Endothelial cell of umbilical vein (primary cell): ENCODE measurements around the gene KAZALD1. TPM values are rescaled to one million over a fixed set of nuclear protein-coding genes. Genes with fewer than 3 reads are reported as not detected.

ENCODE experiments used
- BruUV-seq: library from RNA; stranded (reverse); fragments of 400-500 nt; replicated peaks from 2 replicates; lab custom pipeline; 2021; lab: Mats Ljungman, UMichigan
- CTCF ChIA-PET: fragments of 300-600, 350-600 bp; sonication (Branson Sonifier 250); formaldehyde crosslinking; loops from one replicate; lab custom pipeline; 2021; ENCODE audit warnings: antibody characterized with exemption, inconsistent platforms; lab: Charles Lee
- POLR2A ChIA-PET: fragments of 300-600, 350-600 bp; sonication (Branson Sonifier 250); formaldehyde crosslinking; loops from one replicate; lab custom pipeline; 2021; ENCODE audit warnings: antibody characterized with exemption, inconsistent platforms; lab: Charles Lee
- DNase-seq: peaks from one replicate; pipeline ENCODE4 v3.0.0-alpha.2; 2011; ENCODE audit warnings: low read depth, low spot score
- FAIRE-seq: peaks from 2 replicates; lab custom pipeline; 2011; peaks lifted over from hg19 to GRCh38; lab: Jason Lieb, UNC
- H2AFZ ChIP-seq: 2 replicates; pipeline ENCODE4 v1.6.0; 2012; ENCODE audit warnings: low read depth, low read length, control low read depth, inconsistent platforms
- H3K27ac ChIP-seq: 2 replicates; pipeline ENCODE4 v1.5.1; 2011; ENCODE audit warnings: low read depth, mild to moderate bottlenecking, control low read depth, low read length, moderate library complexity; ENCODE audit not compliant: insufficient read depth
- H3K27me3 ChIP-seq, 2 experiments: 2 replicates each; pipeline versions ENCODE4 v1.6.0 to v1.6.1; 2011; ENCODE audit warnings: low read length in 2 of 2, mixed read lengths in 1 of 2; ENCODE audit not compliant: control insufficient read depth in 2 of 2, insufficient read depth in 2 of 2
- H3K36me3 ChIP-seq, 2 experiments: 2 replicates in 1 of 2; 3 replicates in 1 of 2; pipeline ENCODE4 v1.5.1; 2011; ENCODE audit warnings: low read length in 2 of 2, mild to moderate bottlenecking in 1 of 2, moderate library complexity in 1 of 2; ENCODE audit not compliant: control insufficient read depth in 2 of 2, insufficient read depth in 2 of 2; ENCODE audit errors: extremely low read depth in 1 of 2
- H3K4me1 ChIP-seq: 3 replicates; pipeline ENCODE4 v1.5.1; 2011; ENCODE audit warnings: mild to moderate bottlenecking, low read length; ENCODE audit not compliant: control insufficient read depth, insufficient read depth; ENCODE audit errors: extremely low read depth
- H3K4me2 ChIP-seq: 2 replicates; pipeline ENCODE4 v1.6.1; 2011; ENCODE audit warnings: low read length, control low read depth, mixed read lengths; ENCODE audit not compliant: insufficient read depth
- H3K4me3 ChIP-seq, 3 experiments: fragments of 200-600 bp in 1 of 3; sonication (generic), shearing (Covaris generic) in 1 of 3; replicated peaks in 1 of 3; 2 replicates each; pipeline ENCODE4 v1.5.1; 2011 to 2016; ENCODE audit warnings: control low read depth in 3 of 3, low read length in 3 of 3, mild to moderate bottlenecking in 2 of 3, inconsistent platforms in 1 of 3, low read depth in 1 of 3, moderate library complexity in 1 of 3; ENCODE audit not compliant: insufficient read depth in 1 of 3
- H3K79me2 ChIP-seq: 2 replicates; pipeline ENCODE4 v1.6.0; 2012; ENCODE audit warnings: low read length, inconsistent platforms; ENCODE audit not compliant: control insufficient read depth, insufficient read depth
- H3K9ac ChIP-seq: replicated peaks from 2 replicates; pipeline ENCODE3; 2011; ENCODE audit warnings: low read length, control low read depth; ENCODE audit not compliant: insufficient read depth; ENCODE audit errors: extremely low read depth
- H3K9me1 ChIP-seq: replicated peaks from 3 replicates; pipeline ENCODE4 v1.6.0; 2011; ENCODE audit warnings: mild to moderate bottlenecking, low read length; ENCODE audit not compliant: control insufficient read depth, insufficient read depth; ENCODE audit errors: extremely low read depth
- H3K9me3 ChIP-seq: replicated peaks from 2 replicates; pipeline ENCODE4 v1.5.1; 2012; ENCODE audit warnings: low read length, inconsistent platforms; ENCODE audit not compliant: control insufficient read depth, insufficient read depth
- H4K20me1 ChIP-seq: replicated peaks from 2 replicates; pipeline ENCODE3; 2011; ENCODE audit warnings: mild to moderate bottlenecking, low read length; ENCODE audit not compliant: control insufficient read depth, insufficient read depth; ENCODE audit errors: extremely low read depth
- CTCF ChIP-seq, 2 donors: IDR thresholded peaks; 1 replicate in 1 of 2; 2 replicates in 1 of 2; pipeline ENCODE4 v1.5.1; 2011; ENCODE audit warnings: low read length in 2 of 2, mild to moderate bottlenecking in 2 of 2, moderate library complexity in 2 of 2, control low read depth in 1 of 2, inconsistent platforms in 1 of 2, low read depth in 1 of 2; ENCODE audit not compliant: insufficient read depth in 1 of 2; ENCODE audit errors: extremely low read depth in 1 of 2
- EZH2 ChIP-seq: IDR thresholded peaks from 2 replicates; pipeline ENCODE4 v1.6.1; 2012; ENCODE audit warnings: borderline replicate concordance, low read depth, mild to moderate bottlenecking, moderate library complexity, low read length, inconsistent platforms; ENCODE audit not compliant: severe bottlenecking
- FOS ChIP-seq: IDR thresholded peaks from 2 replicates; pipeline ENCODE4 v1.6.1; 2011; ENCODE audit warnings: mild to moderate bottlenecking, low read length, moderate library complexity, borderline replicate concordance; ENCODE audit not compliant: insufficient read depth
- GATA2 ChIP-seq: IDR thresholded peaks from 2 replicates; pipeline ENCODE4 v1.7.0; 2011; ENCODE audit warnings: low read depth, mild to moderate bottlenecking, moderate library complexity, mixed read lengths, low read length; ENCODE audit not compliant: insufficient read length, insufficient read depth
- JUN ChIP-seq: IDR thresholded peaks from 2 replicates; pipeline ENCODE4 v1.6.1; 2011; ENCODE audit warnings: borderline replicate concordance, low read depth; ENCODE audit not compliant: insufficient read length, insufficient read depth
- MAX ChIP-seq: IDR thresholded peaks from 2 replicates; pipeline ENCODE4 v1.6.1; 2011; ENCODE audit not compliant: insufficient read depth, insufficient read length
- MYC ChIP-seq: IDR thresholded peaks from one replicate; pipeline ENCODE4 v1.6.1; 2011; ENCODE audit warnings: mild to moderate bottlenecking, low read depth, low read length
- POLR2A ChIP-seq: IDR thresholded peaks from 2 replicates; pipeline ENCODE4 v1.6.1; 2012; ENCODE audit warnings: low read depth, mild to moderate bottlenecking, control low read depth, low read length
- POLR2AphosphoS5 ChIP-seq: IDR thresholded peaks from 2 replicates; pipeline ENCODE4 v1.6.1; 2012; ENCODE audit warnings: low read depth, mild to moderate bottlenecking, control low read depth, low read length, moderate library complexity; ENCODE audit not compliant: insufficient read depth
- dilution Hi-C: fragments of 300-500 bp; cut with MboI; formaldehyde crosslinking; loops from one replicate; pipeline ENCODE4 v1.15.0; 2019; ENCODE audit warnings: low sequenced_read_pairs; ENCODE audit not compliant: extremely low pct_ligation_motif_present
- intact Hi-C: fragments of 100-400 bp; cut with micrococcal nuclease; formaldehyde crosslinking; loops from one replicate; pipeline ENCODE4 v1.10.0; 2022
- polyA plus RNA-seq, 4 experiments: library from polyadenylated mRNA; depleted of rRNA in 3 of 4; stranded (reverse) in 3 of 4; unstranded in 1 of 4; fragments of >200 nt; gene quantifications; 2 replicates each; pipeline versions ENCODE4 v1.2.1 to v1.2.3, GENCODE V29; 2011 to 2012; ENCODE audit warnings: missing spikeins in 1 of 4
- total RNA-seq: library from RNA; stranded (reverse); gene quantifications from 2 replicates; pipeline ENCODE4 v1.2.3, GENCODE V29; 2021

The KAZALD1 gene
- total and polyA plus RNA-seq, 2 donors (not counting 3 experiments of a cell fraction or from before 2014, with no cell fraction given): 3.0 to 3.3 TPM

- Histone ChIP-seq H3K4me3 (no peak overlapping the region), H3K27ac (no peak overlapping the region), H3K79me2 (no peaks in the 10 kb centered on the region), H3K9ac (no peak overlapping the region), H3K9me1 (no peaks in the 10 kb centered on the region), H3K4me1 (peaks cover 13% of the 10 kb centered on the region), H3K36me3 (no peaks in the 10 kb centered on the region), H3K9me3 (no peaks in the 10 kb centered on the region), H2AFZ (no peak overlapping the region), H3K4me2 (no peak overlapping the region), H4K20me1 (no peaks in the 10 kb centered on the region), H3K27me3 (no peaks in the 10 kb centered on the region)
- CTCF ChIA-PET: interaction anchor here (0.8 to 7.3 kb wide), 14 partner anchors 10 to 125 kb away, joined by 3 to 254 read pairs (median 4); partner anchors contain the start of genes LZTS2, PDZD7, SEMA4G and SFXN3
- TF ChIP-seq POLR2AphosphoS5 (no peak), EZH2 (no peak), FOS (no peak), POLR2A (no peak), GATA2 (no peak), JUN (no peak), CTCF (IDR thresholded peaks at IDR 0.05; ENCODE audit: extremely low read depth in 1 of 2, insufficient read depth in 1 of 2, low read depth in 1 of 2, low read length in 2 of 2) (no peak), MYC (no peak), MAX (no peak)
- intact Hi-C loops: loop anchor here (10.0 kb wide), 1 partner anchor 102 kb away; the partner anchor contains the start of gene SLF2
- DNase-seq (no peak), FAIRE-seq (no peak)
- no TSS peak for BruUV-seq
- POLR2A ChIA-PET: no interaction called here
- dilution Hi-C loops: no loop called here
These were observed 45.0 kb upstream of the KAZALD1 start for GRCh38 chr10:101016814-101017213.
